Mucosa of stomach (tissue), 1 donor: ENCODE measurements around the gene B3GNT3.

ENCODE experiments used
- H3K27me3 ChIP-seq: one replicate; pipeline ENCODE4 v1.7.0; 2013; ENCODE audit warnings: mild to moderate bottlenecking, low read length; ENCODE audit not compliant: control insufficient read depth, insufficient read depth
- H3K36me3 ChIP-seq: one replicate; pipeline ENCODE4 v1.7.0; 2013; ENCODE audit warnings: low read length; ENCODE audit not compliant: control insufficient read depth, insufficient read depth
- H3K4me1 ChIP-seq: one replicate; pipeline ENCODE4 v1.7.0; 2013; ENCODE audit warnings: mild to moderate bottlenecking, low read length; ENCODE audit not compliant: control insufficient read depth, insufficient read depth
- H3K4me3 ChIP-seq: one replicate; pipeline ENCODE4 v1.7.0; 2013; ENCODE audit warnings: low read length
- H3K9ac ChIP-seq: one replicate; pipeline ENCODE4 v1.7.0; 2013; ENCODE audit warnings: mild to moderate bottlenecking, low read length, moderate library complexity
- H3K9me3 ChIP-seq: one replicate; pipeline ENCODE4 v1.7.0; 2013; ENCODE audit warnings: mild to moderate bottlenecking, low read length, moderate library complexity; ENCODE audit not compliant: control insufficient read depth
- donor health status: Pancreatic carcinoma.

The B3GNT3 gene

DNA sequence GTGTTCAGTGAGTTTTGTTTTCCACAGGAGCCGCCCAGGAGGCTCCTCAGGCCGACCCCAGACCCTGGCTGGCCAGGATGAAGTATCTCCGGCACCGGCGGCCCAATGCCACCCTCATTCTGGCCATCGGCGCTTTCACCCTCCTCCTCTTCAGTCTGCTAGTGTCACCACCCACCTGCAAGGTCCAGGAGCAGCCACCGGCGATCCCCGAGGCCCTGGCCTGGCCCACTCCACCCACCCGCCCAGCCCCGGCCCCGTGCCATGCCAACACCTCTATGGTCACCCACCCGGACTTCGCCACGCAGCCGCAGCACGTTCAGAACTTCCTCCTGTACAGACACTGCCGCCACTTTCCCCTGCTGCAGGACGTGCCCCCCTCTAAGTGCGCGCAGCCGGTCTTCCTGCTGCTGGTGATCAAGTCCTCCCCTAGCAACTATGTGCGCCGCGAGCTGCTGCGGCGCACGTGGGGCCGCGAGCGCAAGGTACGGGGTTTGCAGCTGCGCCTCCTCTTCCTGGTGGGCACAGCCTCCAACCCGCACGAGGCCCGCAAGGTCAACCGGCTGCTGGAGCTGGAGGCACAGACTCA, 12.9 kb downstream of the B3GNT3 start:
- H3K9me3 ChIP-seq, result no peaks in the 10 kb centered on the region
- H3K4me3 ChIP-seq, result no peak overlapping the region
- H3K4me1 ChIP-seq, result peaks cover 13% of the 10 kb centered on the region
- no peaks in the 10 kb centered on the region for H3K27me3 ChIP-seq
- H3K36me3 ChIP-seq, result peaks cover 5% of the 10 kb centered on the region
- H3K9ac ChIP-seq, result no peak overlapping the region

DNA sequence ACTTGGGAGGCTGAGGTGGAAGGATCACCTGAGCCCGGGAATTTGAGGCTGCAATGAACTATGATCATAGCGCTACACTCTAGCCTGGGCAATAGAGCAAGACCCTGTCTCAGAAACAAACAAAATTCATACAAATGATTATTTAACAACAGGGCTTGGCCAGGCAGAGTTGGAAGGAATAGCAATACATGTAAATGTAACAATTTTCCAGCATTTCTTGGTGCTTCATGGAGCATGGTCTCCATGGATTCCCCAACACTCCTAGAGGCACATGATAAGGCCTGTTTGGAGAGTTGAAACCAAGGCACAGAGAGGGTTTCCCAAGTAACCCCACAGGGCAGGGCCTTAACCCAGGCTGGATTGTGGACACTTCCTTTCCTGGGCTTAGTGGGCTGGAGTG, 16.2 kb downstream of the B3GNT3 start:
- Histone ChIP-seq H3K4me1 (peaks cover 9% of the 10 kb centered on the region), H3K27me3 (no peaks in the 10 kb centered on the region)

DNA sequence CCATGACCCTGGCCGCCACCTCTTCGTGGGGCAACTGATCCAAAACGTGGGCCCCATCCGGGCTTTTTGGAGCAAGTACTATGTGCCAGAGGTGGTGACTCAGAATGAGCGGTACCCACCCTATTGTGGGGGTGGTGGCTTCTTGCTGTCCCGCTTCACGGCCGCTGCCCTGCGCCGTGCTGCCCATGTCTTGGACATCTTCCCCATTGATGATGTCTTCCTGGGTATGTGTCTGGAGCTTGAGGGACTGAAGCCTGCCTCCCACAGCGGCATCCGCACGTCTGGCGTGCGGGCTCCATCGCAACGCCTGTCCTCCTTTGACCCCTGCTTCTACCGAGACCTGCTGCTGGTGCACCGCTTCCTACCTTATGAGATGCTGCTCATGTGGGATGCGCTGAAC, 16.7 kb downstream of the B3GNT3 start:
- Histone ChIP-seq H3K4me3 (no peak overlapping the region), H3K9me3 (no peaks in the 10 kb centered on the region), H3K9ac (no peak overlapping the region), H3K4me1 (peaks cover 6% of the 10 kb centered on the region), H3K27me3 (no peaks in the 10 kb centered on the region), H3K36me3 (peaks cover 5% of the 10 kb centered on the region)

More for the DNA sequence above, 16.2 kb downstream of the B3GNT3 start:
- no peak overlapping the region for H3K9ac ChIP-seq
- H3K4me3 ChIP-seq, result no peak overlapping the region
- H3K9me3 ChIP-seq, result no peaks in the 10 kb centered on the region
- H3K36me3 ChIP-seq, result peaks cover 5% of the 10 kb centered on the region

- no peaks in the 10 kb centered on the region for H3K27me3 ChIP-seq
Measured at GRCh38 chr19:17812099-17812498, 17.2 kb downstream of the B3GNT3 start.

GRCh38 chr19:17817668-17818363, 22.9 kb downstream of the B3GNT3 start:
- Histone ChIP-seq H3K9me3 (no peaks in the 10 kb centered on the region), H3K4me3 (no peak overlapping the region), H3K27me3 (no peaks in the 10 kb centered on the region), H3K4me1 (no peaks in the 10 kb centered on the region), H3K36me3 (no peaks in the 10 kb centered on the region), H3K9ac (no peak overlapping the region)

More at GRCh38 chr19:17812099-17812498, 17.2 kb downstream of the B3GNT3 start:
- Histone ChIP-seq H3K9me3 (no peaks in the 10 kb centered on the region), H3K9ac (no peak overlapping the region), H3K36me3 (peaks cover 5% of the 10 kb centered on the region), H3K4me3 (no peak overlapping the region), H3K4me1 (peaks cover 2% of the 10 kb centered on the region)

GRCh38 chr19:17821190-17821589, 26.3 kb downstream of the B3GNT3 start, which contains the start of gene INSL3:
INSL3 (minus strand) TSS chr19:17821519; CDS start chr19:17821506, 13 bp downstream.
- no peaks in the 10 kb centered on the region for H3K36me3 ChIP-seq
- no peaks in the 10 kb centered on the region for H3K9me3 ChIP-seq
- H3K27me3 ChIP-seq, result no peaks in the 10 kb centered on the region

GRCh38 chr19:17824339-17824738, 29.4 kb downstream of the B3GNT3 start:
- no peaks in the 10 kb centered on the region for H3K27me3 ChIP-seq

More at GRCh38 chr19:17821190-17821589, 26.3 kb downstream of the B3GNT3 start, which contains the start of gene INSL3:
- H3K4me1 ChIP-seq, result no peaks in the 10 kb centered on the region
- H3K4me3 ChIP-seq, result no peak within 1 kb of the TSS
- H3K9ac ChIP-seq, result no peak within 1 kb of the TSS

GRCh38 chr19:17826508-17827056, 31.6 kb downstream of the B3GNT3 start:
- peaks cover 11% of the 10 kb centered on the region for H3K27me3 ChIP-seq

More at GRCh38 chr19:17824339-17824738, 29.4 kb downstream of the B3GNT3 start:
- Histone ChIP-seq H3K9me3 (no peaks in the 10 kb centered on the region), H3K9ac (no peak overlapping the region), H3K4me3 (no peak overlapping the region), H3K4me1 (no peaks in the 10 kb centered on the region), H3K36me3 (no peaks in the 10 kb centered on the region)

GRCh38 chr19:17829855-17830566, 35.1 kb downstream of the B3GNT3 start:
- Histone ChIP-seq H3K9ac (no peak overlapping the region), H3K27me3 (peaks cover 11% of the 10 kb centered on the region), H3K4me3 (no peak overlapping the region), H3K4me1 (peaks cover 8% of the 10 kb centered on the region), H3K9me3 (no peaks in the 10 kb centered on the region), H3K36me3 (no peaks in the 10 kb centered on the region)

More at GRCh38 chr19:17826508-17827056, 31.6 kb downstream of the B3GNT3 start:
- no peaks in the 10 kb centered on the region for H3K36me3 ChIP-seq
- no peak overlapping the region for H3K9ac ChIP-seq
- no peaks in the 10 kb centered on the region for H3K9me3 ChIP-seq
- H3K4me1 ChIP-seq, result peaks cover 8% of the 10 kb centered on the region
- no peak overlapping the region for H3K4me3 ChIP-seq

- Histone ChIP-seq H3K9me3 (no peaks in the 10 kb centered on the region), H3K9ac (no peak overlapping the region), H3K4me1 (peaks cover 8% of the 10 kb centered on the region), H3K27me3 (peaks cover 11% of the 10 kb centered on the region), H3K36me3 (no peaks in the 10 kb centered on the region), H3K4me3 (no peak overlapping the region)
Measured at GRCh38 chr19:17830567-17831418, 35.9 kb downstream of the B3GNT3 start.

- no peaks in the 10 kb centered on the region for H3K9me3 ChIP-seq
- H3K4me3 ChIP-seq, result no peak overlapping the region
- no peaks in the 10 kb centered on the region for H3K36me3 ChIP-seq
- H3K9ac ChIP-seq, result no peak overlapping the region
- H3K4me1 ChIP-seq, result peaks cover 8% of the 10 kb centered on the region
- H3K27me3 ChIP-seq, result peaks cover 11% of the 10 kb centered on the region
Measured at GRCh38 chr19:17831419-17831888, 36.5 kb downstream of the B3GNT3 start.
